ENCODE measurements around the gene DLG2. TPM values are rescaled to one million over a fixed set of nuclear protein-coding genes. Genes with fewer than 3 reads are reported as not detected.

The DLG2 gene
- total and polyA plus RNA-seq, 12 donors = 1.0 to 14.8 (median 7.4) TPM

DNA sequence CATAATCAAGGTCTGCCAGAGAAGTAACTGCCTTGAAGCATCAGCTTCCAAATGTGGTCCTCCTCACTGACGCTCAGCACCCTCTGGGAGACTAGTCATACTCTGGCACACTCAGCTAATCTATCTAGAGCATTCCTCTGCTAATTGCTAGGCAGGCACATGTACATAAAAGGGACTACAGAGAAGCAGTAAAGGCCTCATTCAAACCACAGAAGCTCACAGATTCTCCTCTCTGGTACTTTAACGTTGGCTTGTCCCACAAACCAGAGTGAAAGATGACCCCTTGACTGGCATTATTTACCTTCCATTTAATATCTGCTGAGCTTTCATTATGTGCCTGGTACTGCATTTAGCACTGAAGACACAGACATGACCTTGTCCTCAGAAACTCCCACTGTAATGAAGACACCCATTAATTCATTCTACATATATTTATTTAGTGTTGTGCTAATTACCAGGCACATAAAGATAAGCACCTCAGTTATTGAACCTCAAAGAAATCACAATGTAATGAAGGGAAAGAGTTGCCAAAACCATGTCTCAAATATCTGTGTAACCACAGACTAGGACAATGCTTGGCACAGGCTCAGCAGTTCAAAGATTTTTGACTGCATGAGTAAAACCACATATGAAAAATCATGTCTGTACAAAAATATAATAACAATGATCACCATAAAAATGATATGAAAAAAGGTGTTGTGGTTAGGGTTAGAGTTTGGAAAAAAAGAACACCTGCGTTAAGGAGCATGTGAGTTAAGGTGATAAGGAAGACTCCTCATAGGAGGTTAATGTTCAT is 550.4 kb downstream of the DLG2 start:
- 41 to 45% methylated on average over 3 of the region's 3 CpGs for WGBS, 2 donors
- H3K4me1 ChIP-seq = peaks cover 0 to 10% (median 0%) of the 10 kb centered on the region in 9 donors
- intact Hi-C loops (cut with DNase I) = no loop called here
- peak overlapping the region in 5 of 10 donors; percentile 8 to 32 (median 19) for H3K27ac ChIP-seq
- no peaks in the 10 kb centered on the region for H3K27me3 ChIP-seq
- no peak overlapping the region for H3K4me3 ChIP-seq
- DNase-seq (peak in 1 of 2 donors; percentile 15), ATAC-seq (peak in 7 of 8 donors; percentile 56 to 94 (median 83))
- TF ChIP-seq, protein P1, sequence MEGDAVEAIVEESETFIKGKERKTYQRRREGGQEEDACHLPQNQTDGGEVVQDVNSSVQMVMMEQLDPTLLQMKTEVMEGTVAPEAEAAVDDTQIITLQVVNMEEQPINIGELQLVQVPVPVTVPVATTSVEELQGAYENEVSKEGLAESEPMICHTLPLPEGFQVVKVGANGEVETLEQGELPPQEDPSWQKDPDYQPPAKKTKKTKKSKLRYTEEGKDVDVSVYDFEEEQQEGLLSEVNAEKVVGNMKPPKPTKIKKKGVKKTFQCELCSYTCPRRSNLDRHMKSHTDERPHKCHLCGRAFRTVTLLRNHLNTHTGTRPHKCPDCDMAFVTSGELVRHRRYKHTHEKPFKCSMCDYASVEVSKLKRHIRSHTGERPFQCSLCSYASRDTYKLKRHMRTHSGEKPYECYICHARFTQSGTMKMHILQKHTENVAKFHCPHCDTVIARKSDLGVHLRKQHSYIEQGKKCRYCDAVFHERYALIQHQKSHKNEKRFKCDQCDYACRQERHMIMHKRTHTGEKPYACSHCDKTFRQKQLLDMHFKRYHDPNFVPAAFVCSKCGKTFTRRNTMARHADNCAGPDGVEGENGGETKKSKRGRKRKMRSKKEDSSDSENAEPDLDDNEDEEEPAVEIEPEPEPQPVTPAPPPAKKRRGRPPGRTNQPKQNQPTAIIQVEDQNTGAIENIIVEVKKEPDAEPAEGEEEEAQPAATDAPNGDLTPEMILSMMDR (IDR thresholded peaks at IDR 0.05) = no peak
- peaks cover 0 to 8% (median 0%) of the 10 kb centered on the region in 11 donors for H3K9me3 ChIP-seq
- H3K36me3 ChIP-seq = no peaks in the 10 kb centered on the region

DNA sequence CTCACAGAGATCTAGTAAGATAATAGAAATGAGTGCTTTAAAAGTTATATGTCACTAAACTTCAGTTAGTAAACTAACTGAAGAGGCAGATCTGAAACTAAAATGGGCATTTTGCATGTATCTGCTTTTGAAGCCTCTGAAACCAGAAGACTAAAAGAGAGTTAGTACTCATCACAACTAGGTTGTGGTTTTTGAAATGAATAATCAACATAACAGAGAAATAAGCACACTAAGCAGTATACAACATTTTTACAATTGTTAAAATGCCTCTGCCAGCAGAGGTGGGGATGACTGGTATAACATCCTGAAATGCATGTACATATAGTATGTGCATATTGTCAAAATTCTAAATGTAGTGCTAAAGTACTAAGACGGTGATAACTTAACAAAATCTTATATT is 564.5 kb downstream of the DLG2 start:
- WGBS, 2 donors = 91 to 93% methylated on average over 1 of the region's 1 CpG
- TF ChIP-seq, protein P1 (IDR thresholded peaks at IDR 0.05) = no peak
- intact Hi-C loops (cut with DNase I) = no loop called here
- Histone ChIP-seq H3K27me3 (no peaks in the 10 kb centered on the region), H3K4me1 (no peaks in the 10 kb centered on the region), H3K36me3 (no peaks in the 10 kb centered on the region), H3K27ac (no peak overlapping the region), H3K9me3 (no peaks in the 10 kb centered on the region), H3K4me3 (no peak overlapping the region)
- no peak for ATAC-seq
- DNase-seq = no peak

DNA sequence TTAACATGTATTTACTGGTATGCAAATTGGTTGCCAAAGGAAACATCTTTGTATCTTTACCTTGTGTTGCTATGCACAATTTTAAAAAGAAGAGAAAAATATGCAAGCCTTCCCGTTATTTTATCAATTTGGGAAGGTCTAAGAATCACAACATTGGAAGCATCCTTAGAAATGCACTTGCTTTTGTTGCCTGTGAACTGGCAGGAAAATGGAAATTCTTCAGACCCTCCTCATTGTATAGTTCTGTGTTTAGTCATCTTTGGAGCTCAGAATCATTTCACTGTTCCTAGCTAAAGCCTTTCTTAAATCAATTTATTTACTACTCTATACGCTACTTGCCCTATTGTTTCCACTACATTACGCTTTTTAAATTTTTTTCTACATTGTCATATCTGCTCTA is 574.5 kb downstream of the DLG2 start:
- intact Hi-C loops (cut with DNase I) = no loop called here
- Histone ChIP-seq H3K27me3 (no peaks in the 10 kb centered on the region), H3K4me1 (no peaks in the 10 kb centered on the region), H3K9me3 (no peaks in the 10 kb centered on the region), H3K4me3 (no peak overlapping the region), H3K36me3 (no peaks in the 10 kb centered on the region), H3K27ac (no peak overlapping the region)
- 86 to 89% methylated on average over 3 of the region's 3 CpGs for WGBS, 2 donors
- ATAC-seq (no peak), DNase-seq (no peak)
- TF ChIP-seq, protein P1 (IDR thresholded peaks at IDR 0.05) = no peak

DNA sequence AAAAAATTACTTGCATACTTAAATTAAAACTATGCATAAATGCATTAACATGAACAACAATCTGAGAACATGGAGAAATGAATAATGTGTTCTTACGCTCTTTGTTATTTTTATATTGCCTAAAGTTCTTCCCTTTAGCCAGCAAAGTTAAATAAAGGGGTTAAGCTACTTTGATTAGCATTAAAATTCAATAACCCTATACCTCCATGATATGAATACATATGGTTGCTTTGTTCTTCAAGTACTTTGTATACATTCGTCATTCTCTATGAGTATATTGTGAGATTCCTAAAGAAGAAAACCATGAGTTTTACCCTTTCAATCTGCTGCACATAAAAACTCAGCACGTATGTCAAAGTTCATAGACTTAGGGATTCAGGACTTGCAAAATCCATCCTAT is 578.3 kb downstream of the DLG2 start:
- no peak for ATAC-seq
- Histone ChIP-seq H3K9me3 (no peaks in the 10 kb centered on the region), H3K4me3 (no peak overlapping the region), H3K27me3 (no peaks in the 10 kb centered on the region), H3K27ac (no peak overlapping the region), H3K36me3 (no peaks in the 10 kb centered on the region), H3K4me1 (no peaks in the 10 kb centered on the region)
- DNase-seq = no peak
- WGBS, 2 donors = 85 to 93% methylated on average over 3 of the region's 3 CpGs
- TF ChIP-seq, protein P1 (IDR thresholded peaks at IDR 0.05) = no peak
- intact Hi-C loops (cut with DNase I) = no loop called here

Measured in heart right ventricle (tissue), 16 donors.